ENCODE data around the gene RALGPS1.

The RALGPS1 gene

GRCh38 chr9:127022913-127023660 is 108.5 kb downstream of the RALGPS1 start:
- no peak overlapping the region for H3K4me3 ChIP-seq (ENCODE audit: low read length)
- no peak for TF ChIP-seq CTCF (conservative IDR thresholded peaks at IDR 0.05; ENCODE audit: low read length)
- DNase-seq (ENCODE audit: low read depth): peak; percentile 54

- no peak for TF ChIP-seq CTCF (conservative IDR thresholded peaks at IDR 0.05; ENCODE audit: low read length)
- H3K4me3 ChIP-seq (ENCODE audit: low read length): no peak overlapping the region
- DNase-seq (ENCODE audit: low read depth): no peak
Measured at GRCh38 chr9:127025042-127025441, 110.5 kb downstream of the RALGPS1 start.

GRCh38 chr9:127027694-127028093 is 113.1 kb downstream of the RALGPS1 start:
- no peak for TF ChIP-seq CTCF (conservative IDR thresholded peaks at IDR 0.05; ENCODE audit: low read length)
- no peak overlapping the region for H3K4me3 ChIP-seq (ENCODE audit: low read length)
- no peak for DNase-seq (ENCODE audit: low read depth)

- no peak overlapping the region for H3K4me3 ChIP-seq (ENCODE audit: low read length)
- TF ChIP-seq CTCF (conservative IDR thresholded peaks at IDR 0.05; ENCODE audit: low read length): no peak
- no peak for DNase-seq (ENCODE audit: low read depth)
Measured at GRCh38 chr9:127029548-127029947, 115.0 kb downstream of the RALGPS1 start.

- TF ChIP-seq CTCF (conservative IDR thresholded peaks at IDR 0.05; ENCODE audit: low read length): no peak
- no peak overlapping the region for H3K4me3 ChIP-seq (ENCODE audit: low read length)
- no peak for DNase-seq (ENCODE audit: low read depth)
Measured at GRCh38 chr9:127030814-127031740, 116.5 kb downstream of the RALGPS1 start.

GRCh38 chr9:127032256-127032655 is 117.7 kb downstream of the RALGPS1 start:
- no peak overlapping the region for H3K4me3 ChIP-seq (ENCODE audit: low read length)
- DNase-seq (ENCODE audit: low read depth): no peak
- TF ChIP-seq CTCF (conservative IDR thresholded peaks at IDR 0.05; ENCODE audit: low read length): no peak
